ENCODE data around the gene CLDN2.
A peak's percentile ranks its signal among the peaks of the same experiment; 100 is the strongest.
"Not testable (repeated sequence)": the region's sequence is repeated elsewhere in the genome, so short reads cannot be mapped to it uniquely, and the experiment has no call there.

Gene CLDN2

GRCh38 chrX:106919932-106920452 is at the start of gene CLDN2:
Gene CLDN2, plus strand, starts transcription at chrX:106920402. Its CDS starts 7,827 bp downstream, at chrX:106928229.
- peak; percentile 74 for DNase-seq

- DNase-seq: not testable (repeated sequence)
These were observed 47.4 kb upstream of the CLDN2 start for GRCh38 chrX:106872796-106873195.

DNA sequence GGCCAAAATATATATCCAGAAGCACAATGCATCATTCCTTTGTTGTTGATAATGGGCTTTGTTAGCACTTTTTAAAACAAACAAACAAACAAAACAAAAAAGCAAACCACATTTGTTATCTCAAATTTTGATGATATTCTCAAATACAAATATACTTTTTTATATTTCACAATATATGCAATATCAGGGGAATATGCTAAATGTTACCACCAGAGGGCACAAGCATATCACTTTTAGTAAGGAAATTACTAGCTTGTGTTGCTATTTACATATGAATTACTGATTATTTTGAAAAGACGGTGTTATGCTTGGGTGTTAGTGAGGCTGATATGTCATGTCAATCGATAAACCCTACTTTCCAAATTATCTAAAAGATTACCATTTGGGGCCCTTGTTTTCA is 46.1 kb upstream of the CLDN2 start:
- peak; percentile 9 for DNase-seq

GRCh38 chrX:106875151-106875550 is 45.1 kb upstream of the CLDN2 start:
- no peak for DNase-seq

DNA sequence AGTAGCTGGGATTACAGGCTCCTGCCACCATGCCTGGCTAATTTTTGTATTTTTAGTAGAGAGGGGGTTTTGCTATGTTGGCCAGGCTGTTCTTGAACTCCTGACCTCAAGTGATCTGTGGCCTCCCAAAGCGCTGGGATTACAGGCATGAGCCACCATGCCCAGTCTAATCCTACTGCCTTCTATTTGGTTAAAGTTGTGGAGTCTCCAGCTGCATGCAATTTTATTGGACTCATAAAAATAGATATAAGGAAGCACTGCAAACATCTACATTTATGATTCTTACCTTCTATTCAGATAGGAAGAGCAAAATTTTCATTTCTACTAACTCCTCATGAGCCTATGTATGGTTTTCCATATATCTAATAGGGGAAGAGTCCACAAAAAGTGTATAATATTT is 30.7 kb upstream of the CLDN2 start:
- no peak for DNase-seq

DNA sequence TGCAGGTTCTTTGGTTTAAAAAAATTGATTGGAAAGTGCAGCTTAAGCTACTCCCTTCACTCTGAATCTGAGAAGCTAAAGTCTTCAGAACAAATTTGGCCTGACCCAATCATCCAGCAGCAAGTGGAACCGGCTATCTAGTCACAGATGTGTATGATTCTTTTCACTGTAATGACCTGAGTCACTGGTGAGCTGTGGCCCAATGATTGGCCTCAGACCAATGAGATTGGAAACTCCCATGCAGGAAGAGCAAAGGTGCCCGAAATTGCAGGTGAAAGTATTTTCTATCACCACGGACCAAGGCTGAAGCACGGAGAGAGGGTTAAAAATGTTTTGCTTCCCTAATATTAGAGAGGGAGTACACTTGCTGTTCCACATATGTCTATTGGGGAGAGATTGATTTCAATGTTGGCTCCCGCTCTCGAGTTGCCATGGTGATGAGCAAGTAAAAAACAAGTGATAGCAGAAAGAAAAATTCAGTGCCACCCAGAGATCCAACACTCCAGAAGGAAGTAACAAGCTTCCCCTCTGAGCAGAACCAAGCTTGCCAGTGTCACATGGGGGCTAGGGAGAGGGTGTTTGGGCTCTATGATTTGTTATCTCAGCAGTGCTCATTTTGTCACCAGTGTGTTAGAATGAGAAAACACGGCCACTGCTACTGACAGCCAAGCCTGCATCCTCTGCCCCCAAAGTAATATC is 28.3 kb upstream of the CLDN2 start:
- DNase-seq: no peak

GRCh38 chrX:106894392-106894909 is 25.8 kb upstream of the CLDN2 start:
- DNase-seq: peak; percentile 81

- DNase-seq: no peak
These were observed 25.2 kb upstream of the CLDN2 start for GRCh38 chrX:106894978-106895452.

DNA sequence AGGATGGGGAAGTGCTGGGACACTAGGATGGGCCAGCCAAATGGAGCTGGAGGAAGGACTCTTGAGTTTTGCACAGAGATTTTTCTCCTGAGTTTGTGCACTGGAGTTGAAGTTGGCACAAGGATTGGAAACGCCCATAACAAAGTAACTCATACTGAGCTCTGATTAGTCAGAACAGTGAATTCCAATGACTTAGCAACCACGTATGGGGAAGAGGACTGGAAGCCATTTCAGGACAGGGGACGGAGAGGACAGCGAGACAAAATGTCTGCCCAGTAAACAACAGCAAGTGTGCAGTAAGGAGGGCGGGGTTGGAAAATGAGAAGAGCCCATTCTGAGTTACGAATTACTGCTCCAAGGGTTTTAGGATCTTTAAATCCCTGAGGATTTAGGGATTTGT is 22.9 kb upstream of the CLDN2 start:
- no peak for DNase-seq

GRCh38 chrX:106898462-106898861 is 21.7 kb upstream of the CLDN2 start:
- peak; percentile 48 for DNase-seq

GRCh38 chrX:106899276-106899675 is 20.9 kb upstream of the CLDN2 start:
- DNase-seq: no peak

- no peak for DNase-seq
These were observed 20.4 kb upstream of the CLDN2 start for GRCh38 chrX:106899841-106900240.

DNA sequence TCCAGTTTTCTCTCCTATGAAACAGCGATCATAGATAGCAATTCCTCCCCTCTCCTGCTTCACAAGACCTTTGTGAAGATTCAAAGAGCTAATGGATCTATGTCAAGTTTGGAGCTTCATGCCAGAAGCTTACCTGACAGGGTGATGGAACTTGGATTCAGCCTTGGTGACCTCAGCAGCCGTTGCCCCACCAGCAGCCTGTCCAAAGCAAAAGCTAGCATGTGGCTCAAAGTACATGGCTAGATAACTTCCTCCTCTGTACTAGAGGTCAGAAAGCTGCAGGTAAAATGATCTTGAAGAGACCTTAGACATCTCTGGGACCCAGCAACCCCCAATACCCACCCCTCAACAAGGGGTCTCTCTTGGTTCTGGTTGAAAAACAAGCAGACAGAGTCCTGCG is 18.9 kb upstream of the CLDN2 start:
- no peak for DNase-seq

DNA sequence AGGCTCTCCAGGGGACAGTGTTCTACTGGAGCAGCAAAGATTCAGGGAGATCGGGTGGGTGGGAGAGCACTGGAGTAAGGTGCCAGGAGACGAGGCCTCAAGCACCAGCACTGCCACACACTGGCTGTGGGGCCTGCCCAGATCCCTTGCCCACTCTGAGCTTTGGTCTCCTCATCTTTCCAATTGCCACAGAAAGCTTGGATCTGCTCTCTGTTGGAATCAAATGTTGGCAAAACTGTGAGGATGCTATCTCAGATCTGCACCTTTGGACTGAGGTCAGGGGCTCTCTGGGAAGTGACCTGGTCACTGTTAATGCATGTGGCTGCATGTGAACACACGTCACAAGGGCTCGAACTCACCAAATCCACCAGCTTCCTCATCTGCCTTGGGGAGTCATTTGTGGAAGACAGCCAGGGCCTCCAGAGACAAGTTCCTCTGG is 18.4 kb upstream of the CLDN2 start:
- no peak for DNase-seq

DNA sequence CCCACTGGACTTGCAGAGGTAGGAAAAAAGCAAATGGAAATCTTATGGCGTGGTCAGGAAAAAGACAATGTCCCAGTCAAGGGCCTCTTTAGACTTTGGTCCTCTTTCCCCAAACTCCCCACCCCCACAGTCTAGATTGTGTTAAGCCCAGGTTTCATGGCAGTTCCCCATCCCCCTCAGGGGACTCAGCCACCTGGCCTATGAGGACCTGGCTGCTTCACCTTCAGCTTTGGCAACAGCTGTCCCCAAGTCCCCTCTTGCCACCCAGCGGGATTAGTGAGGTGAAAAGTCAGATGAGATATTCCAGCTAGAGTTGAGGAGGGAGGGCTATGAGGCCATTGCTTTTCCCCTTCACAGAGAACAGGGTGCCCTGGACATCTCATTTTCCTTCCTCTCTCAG is 17.5 kb upstream of the CLDN2 start:
- DNase-seq: no peak

DNA sequence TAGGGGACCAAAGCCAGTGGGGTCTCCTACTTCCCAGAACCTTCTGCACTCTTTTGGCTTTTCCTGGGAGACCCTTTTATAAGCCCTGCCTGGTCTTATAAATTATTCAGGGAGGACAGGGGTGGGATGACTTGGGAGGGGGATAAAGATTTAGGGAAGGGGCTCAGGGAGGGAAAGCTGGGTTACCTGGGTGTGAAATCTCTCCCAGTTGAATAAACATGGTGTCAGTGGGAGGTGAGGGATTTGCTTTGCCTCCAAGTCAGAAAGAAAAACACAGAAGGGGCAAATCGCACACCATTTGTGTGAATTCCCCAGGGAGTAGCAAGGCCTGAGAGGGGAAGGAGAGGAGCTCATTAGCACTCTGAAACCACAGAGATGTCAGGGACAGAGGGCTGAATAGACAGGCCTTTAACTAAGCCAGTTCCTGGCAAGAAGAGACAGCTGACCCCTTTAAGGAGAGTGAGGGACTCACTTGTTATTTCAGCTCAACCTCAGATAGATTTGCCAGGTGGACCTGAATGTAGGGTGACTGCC is 16.8 kb upstream of the CLDN2 start, which contains the start of gene RIPPLY1:
RIPPLY1 (minus strand) TSS at position 51 of the 534 bp plus-strand sequence. CDS start 54 bp downstream, outside the sequence.
- no peak for DNase-seq

GRCh38 chrX:106903856-106904528 is 16.2 kb upstream of the CLDN2 start:
- DNase-seq: no peak

DNA sequence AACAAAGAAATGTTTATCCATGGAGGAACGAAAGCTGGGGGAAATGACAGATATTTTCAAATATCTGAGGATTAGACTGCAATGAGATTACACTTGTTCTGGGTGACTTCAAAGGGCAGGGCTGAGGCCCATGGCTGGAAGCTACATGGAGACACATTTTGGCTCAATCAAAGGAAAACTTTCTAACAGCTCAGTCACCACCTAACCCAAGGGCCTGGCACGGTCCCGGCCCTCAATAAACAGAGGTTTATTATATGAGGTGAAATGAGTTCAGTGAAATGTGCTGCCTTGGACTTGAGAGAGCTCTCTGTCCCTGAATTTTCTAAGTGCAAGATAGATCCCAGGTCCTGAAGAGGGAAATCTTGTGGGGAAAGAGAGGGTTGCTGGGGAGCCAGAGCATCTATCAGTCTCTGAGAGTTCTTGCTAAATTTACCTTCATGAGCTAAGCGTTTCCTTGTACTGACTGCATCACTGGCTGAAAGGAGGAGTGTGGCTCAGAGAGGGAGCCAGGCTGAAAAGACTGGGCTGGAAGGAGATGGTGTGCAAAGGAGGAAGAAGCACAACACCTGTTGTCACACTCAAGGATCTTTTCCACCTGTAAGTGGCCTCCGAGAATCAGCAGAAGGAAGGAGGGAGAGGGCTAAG is 15.0 kb upstream of the CLDN2 start:
- DNase-seq: no peak

DNA sequence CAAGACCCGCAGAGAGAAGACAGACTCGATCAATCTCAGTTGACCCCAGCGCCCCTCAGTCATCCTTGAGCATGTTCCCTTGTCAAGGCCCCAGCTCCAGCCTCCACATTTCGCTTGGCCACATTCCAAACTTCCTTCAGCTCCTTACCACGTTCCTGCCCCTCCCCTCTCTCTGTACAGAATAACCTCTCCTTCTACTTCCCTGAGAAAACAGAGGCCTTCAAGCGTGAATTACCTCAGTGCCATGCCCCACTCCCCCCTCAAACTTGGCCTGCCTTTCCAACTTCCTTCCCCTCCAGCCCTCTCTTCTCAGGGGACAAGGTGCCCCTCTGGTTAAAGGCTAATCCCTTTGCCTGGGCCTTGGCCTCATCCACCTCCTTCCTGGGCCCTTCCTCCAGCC is 13.8 kb upstream of the CLDN2 start:
- peak; percentile 38 for DNase-seq

DNA sequence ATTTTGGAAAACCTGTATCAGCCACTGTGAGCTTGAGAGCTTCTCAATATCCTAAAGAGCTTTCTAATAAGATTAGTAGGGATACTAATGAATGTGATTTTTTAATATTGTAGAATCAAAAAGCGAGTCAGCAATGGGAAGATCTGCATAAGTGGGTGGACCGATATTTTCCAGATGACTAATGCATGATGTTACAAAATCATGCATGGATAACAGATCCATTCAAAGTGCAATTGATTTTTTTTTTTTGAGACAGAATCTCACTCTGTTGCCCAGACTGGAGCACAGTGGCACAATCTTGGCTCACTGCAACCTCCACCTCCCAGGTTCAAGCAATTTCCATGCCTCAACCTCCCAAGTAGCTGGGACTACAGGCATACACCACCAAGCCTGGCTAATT is 7.3 kb upstream of the CLDN2 start:
- DNase-seq: no peak

GRCh38 chrX:106917830-106918500 is 2.2 kb upstream of the CLDN2 start:
- DNase-seq: no peak

DNA sequence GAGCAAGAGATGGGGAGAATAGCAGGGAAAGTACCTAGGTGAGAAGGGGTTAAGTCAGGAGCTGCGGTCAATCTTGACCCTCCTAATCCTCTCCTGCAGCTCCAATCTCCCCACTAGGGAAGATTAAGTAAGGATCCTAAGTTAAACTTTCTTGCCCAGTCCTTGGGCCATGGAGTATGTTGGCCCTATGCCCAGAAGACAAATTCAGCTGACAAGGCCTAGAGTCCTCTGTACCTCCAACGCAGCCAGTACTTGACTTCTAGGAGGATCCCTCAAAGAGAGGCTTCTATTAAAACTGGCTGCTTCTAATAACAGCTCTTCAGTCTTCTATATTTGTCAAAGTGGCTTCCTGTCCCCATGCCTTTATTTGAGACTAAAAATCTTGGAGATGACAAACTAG is 1.4 kb downstream of the CLDN2 start:
- no peak for DNase-seq

All from eye (tissue), 1 donor.